Adipocyte (in vitro differentiated cells): ENCODE data around the gene NF1.
"Not testable (repeated sequence)": the region's sequence is repeated elsewhere in the genome, so short reads cannot be mapped to it uniquely, and the experiment has no call there.

Source experiments
- DNase-seq: peaks from one replicate; pipeline ENCODE4 v3.0.0-alpha.2; 2015; ENCODE audit warnings: low read depth
- H3K27me3 ChIP-seq: replicated peaks from 2 replicates; pipeline ENCODE4 v1.7.0; 2013; ENCODE audit warnings: mild to moderate bottlenecking, low read length, moderate library complexity; ENCODE audit not compliant: control insufficient read depth, insufficient read depth
- H3K36me3 ChIP-seq: 2 replicates; pipeline ENCODE4 v1.7.0; 2013; ENCODE audit warnings: low read length, mild to moderate bottlenecking, moderate library complexity; ENCODE audit not compliant: control insufficient read depth, insufficient read depth, severe bottlenecking
- H3K4me1 ChIP-seq: 2 replicates; pipeline ENCODE4 v1.7.0; 2013; ENCODE audit warnings: mild to moderate bottlenecking, low read length, moderate library complexity; ENCODE audit not compliant: control insufficient read depth, insufficient read depth
- H3K4me3 ChIP-seq: 2 replicates; pipeline ENCODE4 v1.7.0; 2013; ENCODE audit warnings: mild to moderate bottlenecking, low read length, moderate library complexity
- H3K9ac ChIP-seq: 2 replicates; pipeline ENCODE4 v1.7.0; 2013; ENCODE audit warnings: mild to moderate bottlenecking, low read length, moderate library complexity
- H3K9me3 ChIP-seq: 2 replicates; pipeline ENCODE4 v1.7.0; 2013; ENCODE audit warnings: mild to moderate bottlenecking, low read length, moderate library complexity; ENCODE audit not compliant: control insufficient read depth

The NF1 gene

GRCh38 chr17:31307640-31308039 is 212.9 kb downstream of the NF1 start:
- H3K9me3 ChIP-seq: no peaks in the 10 kb centered on the region
- no peak overlapping the region for H3K4me3 ChIP-seq
- DNase-seq: no peak
- peaks cover 3% of the 10 kb centered on the region for H3K36me3 ChIP-seq
- no peaks in the 10 kb centered on the region for H3K27me3 ChIP-seq
- no peak overlapping the region for H3K9ac ChIP-seq
- no peaks in the 10 kb centered on the region for H3K4me1 ChIP-seq

- DNase-seq: no peak
- Histone ChIP-seq H3K9me3 (no peaks in the 10 kb centered on the region), H3K4me3 (no peak overlapping the region), H3K4me1 (peaks cover 2% of the 10 kb centered on the region), H3K9ac (no peak overlapping the region), H3K36me3 (no peaks in the 10 kb centered on the region), H3K27me3 (no peaks in the 10 kb centered on the region)
These were observed 213.9 kb downstream of the NF1 start for GRCh38 chr17:31308372-31309334.

GRCh38 chr17:31309556-31309955 is 214.8 kb downstream of the NF1 start:
- peaks cover 7% of the 10 kb centered on the region for H3K4me1 ChIP-seq
- H3K9me3 ChIP-seq: no peaks in the 10 kb centered on the region
- no peaks in the 10 kb centered on the region for H3K27me3 ChIP-seq
- no peak overlapping the region for H3K4me3 ChIP-seq
- H3K36me3 ChIP-seq: no peaks in the 10 kb centered on the region
- no peak overlapping the region for H3K9ac ChIP-seq
- no peak for DNase-seq

- no peak overlapping the region for H3K9ac ChIP-seq
- no peak for DNase-seq
These were observed 215.5 kb downstream of the NF1 start for GRCh38 chr17:31310260-31310659.

GRCh38 chr17:31310886-31311285 is 216.1 kb downstream of the NF1 start:
- Histone ChIP-seq H3K27me3 (no peaks in the 10 kb centered on the region), H3K4me1 (peaks cover 7% of the 10 kb centered on the region), H3K9me3 (no peaks in the 10 kb centered on the region), H3K4me3 (no peak overlapping the region), H3K36me3 (no peaks in the 10 kb centered on the region), H3K9ac (no peak overlapping the region)
- DNase-seq: no peak

More at GRCh38 chr17:31310260-31310659, 215.5 kb downstream of the NF1 start:
- Histone ChIP-seq H3K9me3 (no peaks in the 10 kb centered on the region), H3K27me3 (no peaks in the 10 kb centered on the region), H3K4me1 (peaks cover 7% of the 10 kb centered on the region), H3K36me3 (no peaks in the 10 kb centered on the region), H3K4me3 (no peak overlapping the region)

GRCh38 chr17:31311526-31311925 is 216.7 kb downstream of the NF1 start:
- H3K9ac ChIP-seq: no peak overlapping the region
- H3K9me3 ChIP-seq: no peaks in the 10 kb centered on the region
- no peaks in the 10 kb centered on the region for H3K36me3 ChIP-seq
- no peak for DNase-seq
- H3K4me3 ChIP-seq: no peak overlapping the region
- no peaks in the 10 kb centered on the region for H3K27me3 ChIP-seq
- peaks cover 7% of the 10 kb centered on the region for H3K4me1 ChIP-seq

- not testable (repeated sequence) for H3K27me3 ChIP-seq
These were observed 217.4 kb downstream of the NF1 start for GRCh38 chr17:31312223-31312622.

GRCh38 chr17:31313982-31314781 is 219.4 kb downstream of the NF1 start, which contains the start of gene EVI2B:
Gene EVI2B (minus strand): TSS chr17:31314054. CDS start chr17:31305609, 8,445 bp downstream.
- Histone ChIP-seq H3K36me3 (no peaks in the 10 kb centered on the region), H3K9me3 (no peaks in the 10 kb centered on the region), H3K4me3 (peak within 1 kb of the TSS; percentile 30), H3K27me3 (no peaks in the 10 kb centered on the region), H3K9ac (peak within 1 kb of the TSS; percentile 59), H3K4me1 (peaks cover 23% of the 10 kb centered on the region)
- peak; percentile 29 for DNase-seq

More at GRCh38 chr17:31312223-31312622, 217.4 kb downstream of the NF1 start:
- H3K4me3 ChIP-seq, H3K9me3 ChIP-seq, H3K9ac ChIP-seq, DNase-seq, H3K4me1 ChIP-seq, H3K36me3 ChIP-seq: not testable (repeated sequence)

GRCh38 chr17:31314782-31315100 is 220.0 kb downstream of the NF1 start:
- H3K4me1 ChIP-seq: peaks cover 27% of the 10 kb centered on the region
- no peaks in the 10 kb centered on the region for H3K27me3 ChIP-seq
- no peak overlapping the region for H3K4me3 ChIP-seq
- no peak overlapping the region for H3K9ac ChIP-seq
- no peaks in the 10 kb centered on the region for H3K36me3 ChIP-seq
- H3K9me3 ChIP-seq: no peaks in the 10 kb centered on the region
- no peak for DNase-seq

- Histone ChIP-seq H3K27me3 (no peaks in the 10 kb centered on the region), H3K9ac (peak overlapping the region; percentile 75), H3K36me3 (no peaks in the 10 kb centered on the region), H3K4me1 (peaks cover 42% of the 10 kb centered on the region), H3K4me3 (peak overlapping the region; percentile 67), H3K9me3 (no peaks in the 10 kb centered on the region)
- DNase-seq: no peak
These were observed 223.6 kb downstream of the NF1 start for GRCh38 chr17:31318298-31318801.
